ENCODE data around the gene ZNF19.

- TF ChIP-seq EP300 (IDR thresholded peaks at IDR 0.05; ENCODE audit: borderline replicate concordance) (no peak), REST (IDR thresholded peaks at IDR 0.05; ENCODE audit: low read depth) (no peak), TEAD4 (IDR thresholded peaks at IDR 0.05) (no peak), TAF1 (IDR thresholded peaks at IDR 0.05; ENCODE audit: low read depth) (no peak)
These were observed 35.7 kb upstream of the ZNF19 start for GRCh38 chr16:71524566-71525553.

Data from Ishikawa (cell line).